Mucosa of rectum (tissue), 2 donors: ENCODE results near the gene VPS8.

Experiments used
- H3K27ac ChIP-seq, 2 donors: one replicate each; pipeline ENCODE4 v1.7.0; 2013; ENCODE audit warnings: inconsistent platforms in 2 of 2, low read depth in 2 of 2, low read length in 2 of 2
- H3K27me3 ChIP-seq, 2 donors: one replicate each; pipeline ENCODE4 v1.7.0; 2013; ENCODE audit warnings: low read length in 2 of 2; ENCODE audit not compliant: control insufficient read depth in 2 of 2, insufficient read depth in 2 of 2
- H3K36me3 ChIP-seq, 2 donors: one replicate each; pipeline ENCODE4 v1.7.0; 2013; ENCODE audit warnings: low read length in 2 of 2; ENCODE audit not compliant: control insufficient read depth in 2 of 2, insufficient read depth in 2 of 2
- H3K4me1 ChIP-seq, 2 donors: one replicate each; pipeline ENCODE4 v1.7.0; 2013; ENCODE audit warnings: low read length in 2 of 2, mild to moderate bottlenecking in 1 of 2; ENCODE audit not compliant: control insufficient read depth in 2 of 2, insufficient read depth in 2 of 2
- H3K4me3 ChIP-seq, 2 donors: one replicate each; pipeline ENCODE4 v1.7.0; 2013; ENCODE audit warnings: low read length in 2 of 2
- H3K9ac ChIP-seq, 2 donors: one replicate each; pipeline ENCODE4 v1.7.0; 2013; ENCODE audit warnings: low read length in 2 of 2, low read depth in 1 of 2, mild to moderate bottlenecking in 1 of 2
- H3K9me3 ChIP-seq, 2 donors: one replicate each; pipeline ENCODE4 v1.7.0; 2013; ENCODE audit warnings: low read length in 2 of 2; ENCODE audit not compliant: control insufficient read depth in 2 of 2
- donor health status: healthy.
- donor health status: Normal muscosa, but diverticular disease.

Gene VPS8

DNA sequence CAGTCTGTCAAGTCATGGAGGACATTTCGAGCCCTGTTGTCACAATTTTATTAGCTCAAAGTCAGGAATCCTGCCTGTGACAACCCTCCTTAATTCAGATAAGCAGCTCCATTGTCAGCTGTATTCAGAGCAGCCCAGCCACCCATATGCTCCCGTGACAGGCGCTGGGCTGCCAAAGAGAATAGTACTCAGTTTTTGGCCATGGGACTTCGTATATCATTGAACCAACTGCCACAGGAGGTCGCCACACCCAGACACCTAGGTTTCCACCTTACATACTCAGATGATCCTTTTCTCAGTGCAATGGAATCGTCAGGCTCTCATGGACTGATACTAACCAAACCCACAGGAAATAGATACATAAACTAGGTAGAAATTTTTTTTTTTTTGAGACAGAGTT is 240.7 kb downstream of the VPS8 start:
- Histone ChIP-seq H3K4me3 (no peak overlapping the region), H3K9me3 (no peaks in the 10 kb centered on the region), H3K27me3 (no peaks in the 10 kb centered on the region), H3K36me3 (peaks cover 33 to 49% of the 10 kb centered on the region in 2 donors), H3K9ac (no peak overlapping the region), H3K27ac (no peak overlapping the region), H3K4me1 (no peaks in the 10 kb centered on the region)

DNA sequence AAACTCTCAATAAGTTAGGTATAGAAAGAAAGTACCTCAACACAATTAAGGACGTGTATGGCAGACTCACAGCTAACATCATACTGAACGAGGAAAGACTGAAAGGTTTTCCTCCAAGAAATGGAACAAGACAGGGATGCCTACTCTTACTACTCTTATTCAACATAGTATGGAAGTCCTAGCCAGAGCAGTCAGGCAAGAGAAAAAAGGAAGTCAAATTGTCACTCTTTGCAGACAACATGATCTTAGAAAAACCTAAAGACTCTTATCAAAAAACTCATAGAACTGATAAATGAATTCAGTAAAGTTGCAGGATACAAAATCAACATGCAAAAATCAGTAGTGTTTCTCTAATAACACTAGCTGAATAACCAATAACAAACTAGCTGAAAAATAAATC is 244.9 kb downstream of the VPS8 start:
- peaks cover 12 to 20% of the 10 kb centered on the region in 2 donors for H3K36me3 ChIP-seq
- no peaks in the 10 kb centered on the region for H3K4me1 ChIP-seq
- no peak overlapping the region for H3K9ac ChIP-seq
- H3K9me3 ChIP-seq, result peaks cover 0 to 3% of the 10 kb centered on the region in 2 donors
- H3K27ac ChIP-seq, result no peak overlapping the region
- no peak overlapping the region for H3K4me3 ChIP-seq
- no peaks in the 10 kb centered on the region for H3K27me3 ChIP-seq

DNA sequence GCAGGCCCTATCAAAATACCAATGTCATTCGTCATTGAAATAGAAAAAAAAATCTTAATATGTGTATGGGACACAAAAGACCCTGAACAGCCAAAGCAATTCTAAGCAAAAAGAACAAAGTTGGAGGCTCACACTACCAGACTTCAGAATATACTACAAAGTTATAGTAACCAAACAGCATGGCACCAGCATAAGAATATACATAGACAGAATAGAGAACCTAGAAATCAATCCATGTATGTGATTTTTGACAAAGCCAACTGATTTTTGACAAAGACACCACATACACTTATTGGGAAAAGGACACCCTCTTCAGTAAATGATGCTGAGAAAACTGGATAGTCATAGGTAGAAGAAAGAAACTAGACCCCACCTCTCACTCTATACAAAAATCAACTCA is 245.9 kb downstream of the VPS8 start:
- Histone ChIP-seq H3K4me1 (no peaks in the 10 kb centered on the region), H3K4me3 (no peak overlapping the region), H3K27ac (no peak overlapping the region), H3K36me3 (peaks cover 6 to 11% of the 10 kb centered on the region in 2 donors), H3K27me3 (no peaks in the 10 kb centered on the region), H3K9ac (no peak overlapping the region), H3K9me3 (peaks cover 0 to 3% of the 10 kb centered on the region in 2 donors)

DNA sequence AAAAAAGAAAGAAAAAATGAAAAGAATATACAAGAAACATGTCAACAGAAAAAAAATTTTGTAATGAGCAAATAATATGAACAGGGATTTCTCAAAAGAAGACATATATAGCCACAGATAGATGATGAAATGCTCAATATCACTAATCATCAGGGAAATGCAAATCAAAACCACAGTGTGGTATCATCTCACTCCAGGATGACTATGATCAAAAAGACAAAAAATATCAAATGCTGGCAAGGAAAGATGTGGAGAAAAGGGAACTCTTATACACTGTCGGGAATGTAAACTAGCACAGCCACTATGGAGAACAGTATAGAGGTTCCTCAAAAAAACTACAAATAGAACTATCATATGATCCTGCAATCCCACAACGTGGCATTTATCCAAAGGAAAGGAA is 246.8 kb downstream of the VPS8 start:
- Histone ChIP-seq H3K4me3 (no peak overlapping the region), H3K36me3 (peaks cover 1 to 3% of the 10 kb centered on the region in 2 donors), H3K9me3 (peaks cover 0 to 3% of the 10 kb centered on the region in 2 donors), H3K4me1 (no peaks in the 10 kb centered on the region), H3K27me3 (no peaks in the 10 kb centered on the region), H3K9ac (no peak overlapping the region), H3K27ac (no peak overlapping the region)

DNA sequence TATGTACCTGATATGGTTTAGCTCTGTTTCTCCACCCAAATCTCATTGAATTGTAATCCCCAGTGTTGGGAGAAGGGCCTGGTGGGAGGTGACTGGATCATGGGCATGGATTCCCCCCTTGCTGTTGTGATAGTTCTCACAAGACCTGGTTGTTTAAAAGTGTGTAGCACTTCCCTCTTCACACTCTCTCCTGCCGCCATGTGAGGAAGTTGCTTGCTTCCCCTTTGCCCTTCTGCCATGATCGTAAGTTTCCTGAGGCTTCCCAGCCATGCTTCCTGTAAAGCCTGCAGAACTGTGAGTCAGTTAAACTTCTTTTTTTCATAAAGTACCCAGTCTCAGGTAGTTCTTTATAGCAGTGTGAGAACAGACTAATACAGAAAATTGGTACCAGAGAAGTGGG is 247.8 kb downstream of the VPS8 start:
- H3K9me3 ChIP-seq, result peaks cover 0 to 3% of the 10 kb centered on the region in 2 donors
- H3K9ac ChIP-seq, result no peak overlapping the region
- H3K27me3 ChIP-seq, result no peaks in the 10 kb centered on the region
- peaks cover 0 to 3% of the 10 kb centered on the region in 2 donors for H3K36me3 ChIP-seq
- no peaks in the 10 kb centered on the region for H3K4me1 ChIP-seq
- H3K4me3 ChIP-seq, result no peak overlapping the region
- H3K27ac ChIP-seq, result no peak overlapping the region

DNA sequence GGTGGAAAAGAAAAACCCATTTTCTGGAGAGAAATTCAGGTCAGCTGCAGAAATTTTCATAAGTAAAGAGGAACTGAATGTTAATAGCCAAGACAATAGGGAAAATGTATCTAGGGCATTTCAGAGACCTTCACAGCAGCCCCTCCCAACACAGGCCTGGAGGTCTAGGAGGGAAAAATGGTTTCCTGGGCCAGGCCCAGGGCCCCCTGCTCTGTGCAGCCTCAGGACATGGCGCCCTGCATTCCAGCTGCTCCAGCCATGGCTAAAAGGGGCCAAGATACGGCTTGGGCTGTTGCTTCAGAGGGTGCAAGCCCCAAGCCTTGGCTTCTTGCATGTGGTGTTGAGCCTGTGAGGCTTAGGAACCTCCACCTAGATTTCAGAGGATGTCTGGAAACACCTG is 248.7 kb downstream of the VPS8 start:
- Histone ChIP-seq H3K36me3 (no peaks in the 10 kb centered on the region), H3K27me3 (no peaks in the 10 kb centered on the region), H3K9me3 (peaks cover 0 to 3% of the 10 kb centered on the region in 2 donors), H3K9ac (no peak overlapping the region), H3K4me3 (no peak overlapping the region), H3K27ac (no peak overlapping the region), H3K4me1 (no peaks in the 10 kb centered on the region)

DNA sequence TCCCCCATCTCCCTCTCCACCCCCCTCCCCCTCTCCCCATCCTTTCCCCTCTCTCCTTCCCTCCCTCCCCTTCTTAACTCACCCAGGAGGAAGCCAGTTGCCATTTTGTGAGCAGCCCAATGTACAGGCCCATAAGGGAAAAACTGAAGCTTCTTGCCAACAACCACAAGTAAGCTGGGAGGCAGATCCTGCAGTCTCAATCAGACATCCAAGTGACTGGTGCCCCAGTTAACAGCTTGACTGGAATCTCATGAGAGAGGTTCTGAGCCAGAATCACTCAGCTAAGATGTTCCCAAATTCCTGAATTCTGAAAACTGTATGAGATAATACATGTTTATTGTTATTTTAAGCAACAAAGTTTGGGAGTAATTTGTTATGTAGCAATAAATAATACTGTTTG is 250.2 kb downstream of the VPS8 start:
- Histone ChIP-seq H3K36me3 (no peaks in the 10 kb centered on the region), H3K9me3 (peaks cover 0 to 3% of the 10 kb centered on the region in 2 donors), H3K4me3 (no peak overlapping the region), H3K4me1 (no peaks in the 10 kb centered on the region), H3K9ac (no peak overlapping the region), H3K27me3 (no peaks in the 10 kb centered on the region), H3K27ac (no peak overlapping the region)

DNA sequence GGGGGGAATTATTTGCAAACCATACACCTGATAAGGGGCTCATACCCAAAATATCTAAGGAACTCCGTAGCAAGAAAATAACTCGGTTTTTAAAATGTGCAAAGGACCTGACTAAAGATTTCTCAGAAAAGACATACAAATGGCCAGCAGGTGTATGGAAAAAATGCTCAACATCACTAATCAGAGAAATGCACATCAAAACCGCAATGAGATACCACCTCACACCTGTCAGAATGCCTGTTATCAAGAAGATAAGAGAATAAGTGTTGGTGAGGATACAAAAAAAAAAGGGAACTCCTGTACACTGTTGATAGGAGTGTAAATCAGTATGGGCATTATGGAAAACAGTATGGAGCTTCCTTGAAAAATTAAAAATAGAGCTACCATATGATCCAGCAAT is 251.5 kb downstream of the VPS8 start:
- Histone ChIP-seq H3K36me3 (no peaks in the 10 kb centered on the region), H3K9ac (no peak overlapping the region), H3K27me3 (no peaks in the 10 kb centered on the region), H3K27ac (no peak overlapping the region), H3K4me1 (peaks cover 0 to 3% of the 10 kb centered on the region in 2 donors), H3K4me3 (no peak overlapping the region), H3K9me3 (no peaks in the 10 kb centered on the region)

DNA sequence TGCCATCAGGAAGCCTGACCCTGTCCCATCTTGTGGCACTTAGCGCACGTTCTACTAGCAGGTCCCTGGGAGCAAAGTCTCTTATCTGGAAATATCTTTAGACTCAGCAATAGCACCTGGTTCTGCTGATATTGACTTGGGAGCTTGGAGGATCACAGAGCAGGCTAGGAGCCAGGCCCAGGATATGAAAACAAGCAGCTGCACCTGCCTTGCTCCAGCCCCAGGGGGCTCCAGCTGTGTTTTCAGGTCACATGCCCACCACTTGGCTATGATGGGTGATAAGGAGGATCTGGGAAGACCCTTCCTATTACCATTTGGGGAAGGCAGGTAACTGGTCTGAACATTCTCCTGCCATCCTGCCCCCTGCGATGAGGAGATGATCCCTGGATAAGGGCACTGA is 253.1 kb downstream of the VPS8 start:
- H3K27me3 ChIP-seq, result no peaks in the 10 kb centered on the region
- peaks cover 14 to 17% of the 10 kb centered on the region in 2 donors for H3K4me1 ChIP-seq
- H3K9ac ChIP-seq, result no peak overlapping the region
- no peak overlapping the region for H3K4me3 ChIP-seq
- H3K9me3 ChIP-seq, result no peaks in the 10 kb centered on the region
- H3K27ac ChIP-seq, result no peak overlapping the region
- no peaks in the 10 kb centered on the region for H3K36me3 ChIP-seq

DNA sequence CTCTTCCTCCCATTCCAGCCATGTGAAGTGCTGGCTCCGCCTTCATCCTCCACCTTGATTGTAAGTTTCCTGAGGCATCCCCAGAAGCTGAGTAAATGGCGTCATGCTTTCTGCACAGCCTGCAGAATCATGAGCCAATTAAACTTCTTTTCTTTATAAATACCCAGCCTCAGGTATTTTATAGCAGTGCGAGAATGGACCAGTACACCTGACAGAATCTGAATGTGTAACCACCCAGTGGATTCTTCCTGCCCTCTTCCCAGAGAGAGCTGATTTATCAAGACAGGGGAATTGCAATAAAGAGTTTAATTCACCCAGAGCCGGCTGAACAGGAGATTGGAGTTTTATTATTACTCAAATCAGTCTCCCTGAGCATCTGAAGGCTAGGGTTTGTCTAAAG is 254.3 kb downstream of the VPS8 start:
- Histone ChIP-seq H3K9me3 (no peaks in the 10 kb centered on the region), H3K27ac (no peak overlapping the region), H3K36me3 (no peaks in the 10 kb centered on the region), H3K27me3 (no peaks in the 10 kb centered on the region), H3K9ac (no peak overlapping the region), H3K4me3 (no peak overlapping the region), H3K4me1 (peaks cover 22 to 24% of the 10 kb centered on the region in 2 donors)

DNA sequence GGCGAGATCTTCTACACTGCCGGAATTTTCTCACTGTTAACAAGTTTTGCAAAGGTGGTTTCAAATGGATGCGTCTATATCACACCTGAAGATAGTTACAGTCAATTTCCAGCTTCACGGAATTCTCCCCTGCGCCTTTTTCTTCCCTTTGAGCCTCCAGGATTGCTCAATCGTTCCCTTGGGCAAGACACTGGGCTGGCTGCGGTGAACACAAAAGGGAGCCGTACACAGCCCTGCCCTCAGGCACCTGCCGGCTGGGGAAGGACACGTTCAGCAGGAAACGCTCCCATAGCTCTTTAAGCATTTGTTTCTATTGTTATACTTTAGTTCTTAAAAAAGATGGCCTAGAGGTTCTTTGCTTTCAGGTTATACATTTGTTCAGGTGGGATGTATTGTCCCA is 255.2 kb downstream of the VPS8 start:
- Histone ChIP-seq H3K4me1 (peaks cover 22 to 24% of the 10 kb centered on the region in 2 donors), H3K9ac (no peak overlapping the region), H3K36me3 (no peaks in the 10 kb centered on the region), H3K9me3 (no peaks in the 10 kb centered on the region), H3K27ac (no peak overlapping the region), H3K4me3 (no peak overlapping the region), H3K27me3 (no peaks in the 10 kb centered on the region)
